Esophagus mucosa (tissue), 1 donor: ENCODE results near the gene RAB40AL. TPM values are rescaled to one million over a fixed set of nuclear protein-coding genes. Genes with fewer than 3 reads are reported as not detected.

Experiments used
- ATAC-seq: fragments of 200-7000 bp; cut with Tn5 transposase; one replicate; pipeline ENCODE4 v1.9.1; 2020
- total RNA-seq: library from RNA; stranded (reverse); gene quantifications from one replicate; pipeline ENCODE4 v1.2.4, GENCODE V29; 2023
- donor health status: DM: yes; HTN: yes; CAD: no.

RAB40AL gene
- total RNA-seq, 1 donor from 2014 or later, result 0.68 TPM

DNA sequence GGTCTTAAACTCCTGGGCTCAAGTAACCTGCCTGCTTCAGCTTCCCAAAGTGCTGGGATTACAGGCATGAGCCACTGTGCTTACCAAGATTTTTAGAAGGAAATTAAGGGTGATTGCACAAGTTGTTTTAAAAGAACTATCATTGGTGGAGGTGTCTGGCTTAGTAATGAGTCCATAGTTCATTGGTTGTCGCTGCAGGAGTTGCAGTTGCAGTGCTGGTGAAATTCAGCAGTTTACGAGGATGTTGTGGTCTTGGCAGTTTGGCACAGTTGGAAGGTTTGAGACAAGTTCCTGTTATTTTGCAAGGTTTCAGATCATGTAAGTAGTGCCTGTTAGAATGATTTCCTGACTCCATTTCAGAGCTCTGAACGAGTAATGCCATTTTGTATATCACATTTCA is 48.1 kb downstream of the RAB40AL start:
- ATAC-seq, result no peak

Other genes with a start within 250 kb of the RAB40AL start
- gene GPRASP2, start 224.8 kb upstream of the RAB40AL start, total RNA-seq, result 3.1 TPM
- 1.8 TPM for gene GPRASP3, start 216.5 kb upstream of the RAB40AL start, total RNA-seq
- gene BEX1, start 126.9 kb downstream of the RAB40AL start, total RNA-seq, result not detected
- gene NXF3, start 155.9 kb downstream of the RAB40AL start, total RNA-seq, result not detected